SU-DHL-6 (cell line): Measurements from ENCODE around the gene TOMM22.
A peak's percentile ranks its signal among the peaks of the same experiment; 100 is the strongest.

Source experiments
- H2AFZ ChIP-seq: fragments of 200-600 bp; sonication (generic); 2 replicates; pipeline ENCODE4 v1.6.1; 2014; ENCODE audit warnings: low read depth, mild to moderate bottlenecking, moderate library complexity, mixed read lengths, antibody characterized with exemption, low read length; ENCODE audit not compliant: severe bottlenecking
- H3F3A ChIP-seq: fragments of 200-600 bp; shearing (Covaris generic); 2 replicates; pipeline ENCODE4 v1.6.0; 2016; ENCODE audit warnings: antibody characterized with exemption, mild to moderate bottlenecking; ENCODE audit not compliant: insufficient read depth
- H3K27ac ChIP-seq: fragments of 200-600 bp; sonication (generic); 2 replicates; pipeline ENCODE4 v1.5.1; 2016; ENCODE audit warnings: low read depth, mild to moderate bottlenecking, low read length, moderate library complexity, mixed read lengths
- H3K27me3 ChIP-seq: fragments of 200-600 bp; sonication (generic), shearing (Covaris generic); 2 replicates; pipeline ENCODE4 v1.6.0; 2014; ENCODE audit warnings: mild to moderate bottlenecking, low read length
- H3K36me3 ChIP-seq: fragments of 200-600 bp; sonication (generic); 2 replicates; pipeline ENCODE4 v1.6.1; 2014; ENCODE audit warnings: mild to moderate bottlenecking, low read length, mixed read lengths
- H3K4me2 ChIP-seq: fragments of 300-600, 200-600 bp; shearing (Covaris generic), sonication (generic); 2 replicates; pipeline ENCODE4 v1.6.0; 2014; ENCODE audit warnings: low read length, low read depth, mild to moderate bottlenecking; ENCODE audit not compliant: poor library complexity, severe bottlenecking
- H3K4me3 ChIP-seq: fragments of 200-600 bp; sonication (generic); 2 replicates; pipeline ENCODE4 v1.5.1; 2014; ENCODE audit warnings: antibody characterized with exemption, low read length, mild to moderate bottlenecking, mixed read lengths; ENCODE audit not compliant: insufficient read depth, poor library complexity, severe bottlenecking
- H3K79me2 ChIP-seq: fragments of 200-600 bp; sonication (generic); 2 replicates; pipeline ENCODE4 v1.6.1; 2014; ENCODE audit warnings: mild to moderate bottlenecking, low read length, moderate library complexity; ENCODE audit not compliant: insufficient read depth
- H3K9ac ChIP-seq: fragments of 200-600 bp; sonication (generic); 2 replicates; pipeline ENCODE4 v1.7.0; 2014; ENCODE audit warnings: mild to moderate bottlenecking, low read length
- H3K9me2 ChIP-seq: fragments of 200-600 bp; sonication (generic); replicated peaks from 2 replicates; pipeline ENCODE4 v1.6.1; 2014; ENCODE audit warnings: low read length; ENCODE audit not compliant: insufficient read depth
- H3K9me3 ChIP-seq: fragments of 200-600 bp; sonication (generic); 2 replicates; pipeline ENCODE4 v1.6.1; 2014; ENCODE audit warnings: low read length, mixed read lengths; ENCODE audit not compliant: insufficient read depth
- H4K20me1 ChIP-seq: fragments of 200-600 bp; sonication (generic); 2 replicates; pipeline ENCODE4 v1.6.1; 2014; ENCODE audit warnings: low read depth, mild to moderate bottlenecking, antibody characterized with exemption, low read length, moderate library complexity, mixed read lengths
- CTCF ChIP-seq: fragments of 200-600 bp; sonication (generic); IDR thresholded peaks from one replicate; pipeline ENCODE4 v1.5.1; 2017; ENCODE audit warnings: antibody characterized with exemption, mild to moderate bottlenecking, low read length, moderate library complexity; ENCODE audit not compliant: insufficient read depth, poor library complexity, severe bottlenecking
- EZH2phosphoT487 ChIP-seq: fragments of 200-600 bp; sonication (generic), shearing (Covaris generic); conservative IDR thresholded peaks from 2 replicates; pipeline ENCODE4 v1.6.1; 2018; ENCODE audit warnings: mild to moderate bottlenecking, antibody characterized with exemption, low read length, moderate library complexity, mixed read lengths

Gene TOMM22

GRCh38 chr22:38706101-38706900 lies 24.5 kb downstream of the TOMM22 start:
- Histone ChIP-seq H3K9me3 (no peaks in the 10 kb centered on the region), H3K27me3 (no peaks in the 10 kb centered on the region), H2AFZ (peak overlapping the region; percentile 11), H4K20me1 (peaks cover 5% of the 10 kb centered on the region; the same call in 1 of the 2 replicates), H3K36me3 (no peaks in the 10 kb centered on the region), H3K9me2 (no peaks in the 10 kb centered on the region), H3K79me2 (peaks cover 55% of the 10 kb centered on the region), H3K27ac (peak overlapping the region; percentile 56), H3K9ac (peak overlapping the region; percentile 83), H3F3A (0 out of 2 replicates have a peak, but pooled peaks cover 4% of the 10 kb centered on the region), H3K4me2 (peak overlapping the region; percentile 74), H3K4me3 (peak overlapping the region; percentile 82)
- TF ChIP-seq CTCF (no peak), EZH2phosphoT487 (no peak)

- Histone ChIP-seq H3K36me3 (no peaks in the 10 kb centered on the region), H3K9ac (peak overlapping the region; percentile 83), H3K9me2 (no peaks in the 10 kb centered on the region), H3K4me2 (peak overlapping the region; percentile 74), H4K20me1 (peaks cover 5% of the 10 kb centered on the region; the same call in 1 of the 2 replicates), H3F3A (0 out of 2 replicates have a peak, but pooled peaks cover 4% of the 10 kb centered on the region), H3K27me3 (no peaks in the 10 kb centered on the region), H3K27ac (peak overlapping the region; percentile 56; the same call in 1 of the 2 replicates), H3K9me3 (no peaks in the 10 kb centered on the region), H3K4me3 (peak overlapping the region; percentile 82), H3K79me2 (peaks cover 60% of the 10 kb centered on the region), H2AFZ (no peak overlapping the region)
- TF ChIP-seq CTCF = no peak
- TF ChIP-seq EZH2phosphoT487 = no peak
Observed at GRCh38 chr22:38706901-38707195, 25.1 kb downstream of the TOMM22 start.

GRCh38 chr22:38707346-38707745 lies 25.6 kb downstream of the TOMM22 start:
- no peak overlapping the region for H3K27ac ChIP-seq
- H4K20me1 ChIP-seq = peaks cover 5% of the 10 kb centered on the region; the same call in 1 of the 2 replicates

More at GRCh38 chr22:38707346-38707745, 25.6 kb downstream of the TOMM22 start:
- Histone ChIP-seq H3K79me2 (peaks cover 65% of the 10 kb centered on the region), H3K9me3 (no peaks in the 10 kb centered on the region), H3K36me3 (no peaks in the 10 kb centered on the region), H3K4me3 (peak overlapping the region; percentile 82), H2AFZ (no peak overlapping the region), H3K27me3 (no peaks in the 10 kb centered on the region), H3K4me2 (peak overlapping the region; percentile 74), H3K9me2 (no peaks in the 10 kb centered on the region), H3K9ac (peak overlapping the region; percentile 83), H3F3A (0 out of 2 replicates have a peak, but pooled peaks cover 4% of the 10 kb centered on the region)
- no peak for TF ChIP-seq EZH2phosphoT487
- TF ChIP-seq CTCF = no peak
